ENCODE measurements around the gene MAGI1.

GRCh38 chr3:65871305-65872141 is 167.2 kb downstream of the MAGI1 start:
- no peak for TF ChIP-seq MLX (CRISPR knock-in tag; IDR thresholded peaks at IDR 0.05)
- no peak for TF ChIP-seq SP1 (CRISPR knock-in tag; conservative IDR thresholded peaks at IDR 0.05)
- no peak for TF ChIP-seq ELF4 (CRISPR knock-in tag; IDR thresholded peaks at IDR 0.05; ENCODE audit: low read depth)
- no peak for TF ChIP-seq CTCF (IDR thresholded peaks at IDR 0.05)
- TF ChIP-seq NFYB (CRISPR knock-in tag; conservative IDR thresholded peaks at IDR 0.05; ENCODE audit: low read depth), result no peak
- TF ChIP-seq IRF2 (CRISPR knock-in tag; IDR thresholded peaks at IDR 0.05; ENCODE audit: borderline replicate concordance, low read depth), result no peak
- no peak for TF ChIP-seq TEAD4 (CRISPR knock-in tag; IDR thresholded peaks at IDR 0.05)
- no peak for TF ChIP-seq TCF7 (CRISPR knock-in tag; IDR thresholded peaks at IDR 0.05; ENCODE audit: low read depth)
- no peak for TF ChIP-seq FOXJ3 (CRISPR knock-in tag; IDR thresholded peaks at IDR 0.05; ENCODE audit: borderline replicate concordance)
- TF ChIP-seq AFF4 (CRISPR knock-in tag; IDR thresholded peaks at IDR 0.05; ENCODE audit: borderline replicate concordance), result no peak
- no peak for TF ChIP-seq EMX1 (CRISPR knock-in tag; IDR thresholded peaks at IDR 0.05)
- no peak for TF ChIP-seq PRDM15 (CRISPR knock-in tag; IDR thresholded peaks at IDR 0.05)

All from WTC11 (cell line).